HG03565 (cell line): ENCODE data around the gene ZNF398.
"Not testable (repeated sequence)": the region's sequence is repeated elsewhere in the genome, so short reads cannot be mapped to it uniquely, and the experiment has no call there.

Source experiments
- ATAC-seq: cut with Tn5 transposase; IDR thresholded peaks from one replicate; pipeline ENCODE4 v1.9.1; 2021; ENCODE audit warnings: mild to moderate bottlenecking, moderate library complexity; ENCODE audit not compliant: unreplicated experiment

ZNF398 gene

DNA sequence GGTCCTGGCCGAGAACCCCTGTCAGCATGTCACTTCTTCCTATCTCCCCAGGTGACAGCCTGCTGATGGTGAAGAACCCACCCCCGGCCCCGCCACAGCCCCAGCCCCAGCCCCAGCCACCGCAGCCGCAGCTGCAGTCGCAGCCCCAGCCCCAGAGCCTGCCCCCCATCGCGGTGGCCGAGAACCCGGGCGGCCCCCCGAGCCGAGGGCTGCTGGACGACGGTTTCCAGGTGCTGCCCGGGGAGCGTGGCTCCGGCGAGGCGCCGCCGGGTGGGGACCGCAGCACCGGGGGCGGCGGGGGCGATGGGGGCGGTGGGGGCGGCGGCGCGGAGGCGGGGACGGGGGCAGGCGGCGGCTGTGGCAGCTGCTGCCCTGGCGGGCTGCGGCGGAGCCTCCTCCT, 76.5 kb downstream of the ZNF398 start:
- no peak for ATAC-seq

GRCh38 chr7:149224352-149224751, 77.1 kb downstream of the ZNF398 start:
- no peak for ATAC-seq

- no peak for ATAC-seq
These were observed 77.9 kb downstream of the ZNF398 start for GRCh38 chr7:149225106-149225505.

DNA sequence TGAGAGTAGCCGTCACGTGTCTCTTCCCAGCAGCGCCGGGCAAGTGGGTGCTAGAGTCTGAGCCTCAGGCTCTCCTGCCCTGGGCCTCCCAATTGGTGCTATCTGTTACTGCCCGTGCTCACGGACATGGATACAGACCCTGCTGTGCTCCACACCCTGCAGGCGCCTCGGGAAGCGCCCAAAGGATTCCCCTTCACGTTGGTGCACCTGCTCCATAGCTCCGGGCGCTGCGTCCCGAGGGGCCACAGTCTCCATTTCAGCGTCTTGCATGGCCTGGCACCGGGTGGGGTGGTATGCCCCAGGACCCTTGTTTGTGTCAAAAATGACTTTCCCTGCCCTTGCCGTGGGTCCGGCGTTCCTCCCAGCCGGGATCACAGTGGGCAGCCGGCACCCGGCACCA, 78.4 kb downstream of the ZNF398 start:
- ATAC-seq, result no peak

- not testable (repeated sequence) for ATAC-seq
These were observed 79.1 kb downstream of the ZNF398 start for GRCh38 chr7:149226366-149226765.

DNA sequence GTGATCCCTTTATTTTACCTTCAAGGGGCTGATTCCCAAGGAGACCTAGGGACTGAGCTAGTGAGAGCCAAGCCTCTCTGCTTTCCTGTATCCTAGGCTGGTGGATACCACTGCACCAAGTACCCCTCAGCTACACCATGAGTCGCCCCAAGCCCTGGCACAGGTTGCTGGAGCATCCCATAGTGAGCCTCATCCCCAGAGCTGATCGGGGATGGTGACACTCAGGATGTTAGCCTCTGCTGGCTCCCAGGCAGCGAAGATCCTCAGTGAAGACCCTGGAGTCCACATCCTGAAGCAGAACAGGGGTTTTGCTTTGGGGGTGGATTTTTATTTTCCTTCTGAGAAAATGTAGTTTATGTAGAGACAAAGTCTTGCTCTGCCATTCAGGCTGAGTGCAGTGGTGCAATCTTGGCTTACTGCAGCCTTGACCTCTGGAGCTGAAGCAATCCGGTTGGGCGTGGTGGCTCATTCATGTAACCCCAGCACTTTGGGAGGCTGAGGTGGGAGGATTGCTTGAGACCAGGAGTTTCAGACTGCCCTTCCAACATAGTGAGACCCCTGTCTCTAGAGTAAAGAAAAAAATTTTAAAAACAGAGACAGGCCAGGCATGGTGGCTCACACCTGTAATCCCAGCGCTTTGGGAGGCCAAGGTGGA, 79.7 kb downstream of the ZNF398 start:
- no peak for ATAC-seq

- ATAC-seq, result no peak
These were observed 81.7 kb downstream of the ZNF398 start for GRCh38 chr7:149228831-149229471.

GRCh38 chr7:149229526-149229925, 82.3 kb downstream of the ZNF398 start:
- ATAC-seq, result no peak

GRCh38 chr7:149232362-149232761, 85.1 kb downstream of the ZNF398 start:
- no peak for ATAC-seq
